ENCODE measurements around the gene TEK.

TEK gene

GRCh38 chr9:27108981-27109541 lies at the start of gene TEK:
TSS of gene TEK (plus strand) at chr9:27109225. CDS start at chr9:27109591, 366 bp downstream.
- Histone ChIP-seq H3K9me3 (ENCODE audit: insufficient read depth, low read depth, low read length) (no peaks in the 10 kb centered on the region), H3K9ac (ENCODE audit: low read depth, low read length, poor library complexity, severe bottlenecking) (no peak within 1 kb of the TSS), H3K9me2 (replicated peaks; ENCODE audit: low read depth, low read length) (no peaks in the 10 kb centered on the region), H2AFZ (ENCODE audit: low read length) (no peak within 1 kb of the TSS), H3K4me3 (ENCODE audit: low read length, poor library complexity, severe bottlenecking) (no peak within 1 kb of the TSS), H3K36me3 (ENCODE audit: insufficient read depth, low read length) (no peaks in the 10 kb centered on the region), H3K4me2 (ENCODE audit: low read depth, low read length, poor library complexity, severe bottlenecking) (no peak within 1 kb of the TSS), H3K27me3 (ENCODE audit: insufficient read depth, low read length, poor library complexity, severe bottlenecking) (no peaks in the 10 kb centered on the region), H3K79me2 (ENCODE audit: insufficient read depth, low read length) (no peaks in the 10 kb centered on the region), H4K20me1 (ENCODE audit: insufficient read depth, low read length, poor library complexity, severe bottlenecking) (no peaks in the 10 kb centered on the region), H3F3A (ENCODE audit: low read depth) (no peaks in the 10 kb centered on the region), H3K4me1 (ENCODE audit: insufficient read depth, low read length, poor library complexity, severe bottlenecking) (no peaks in the 10 kb centered on the region)
- TF ChIP-seq EZH2phosphoT487 (IDR thresholded peaks at IDR 0.05; ENCODE audit: borderline replicate concordance): no peak

GRCh38 chr9:27059412-27059811 lies 49.6 kb upstream of the TEK start:
- TF ChIP-seq CTCF (conservative IDR thresholded peaks at IDR 0.05; ENCODE audit: low read length) (no peak), EZH2phosphoT487 (IDR thresholded peaks at IDR 0.05; ENCODE audit: borderline replicate concordance) (no peak)
- H3K36me3 ChIP-seq (ENCODE audit: insufficient read depth, low read length): no peaks in the 10 kb centered on the region

GRCh38 chr9:27059907-27060306 lies 49.1 kb upstream of the TEK start:
- Histone ChIP-seq H3K36me3 (ENCODE audit: insufficient read depth, low read length) (no peaks in the 10 kb centered on the region), H2AFZ (ENCODE audit: low read length) (no peak overlapping the region), H3K9me3 (ENCODE audit: insufficient read depth, low read depth, low read length) (no peaks in the 10 kb centered on the region), H3K4me1 (ENCODE audit: insufficient read depth, low read length, poor library complexity, severe bottlenecking) (no peaks in the 10 kb centered on the region), H4K20me1 (ENCODE audit: insufficient read depth, low read length, poor library complexity, severe bottlenecking) (no peaks in the 10 kb centered on the region), H3K9me2 (replicated peaks; ENCODE audit: low read depth, low read length) (no peaks in the 10 kb centered on the region), H3K4me3 (ENCODE audit: low read length, poor library complexity, severe bottlenecking) (no peak overlapping the region), H3K9ac (ENCODE audit: low read depth, low read length, poor library complexity, severe bottlenecking) (no peak overlapping the region), H3K79me2 (ENCODE audit: insufficient read depth, low read length) (no peaks in the 10 kb centered on the region), H3K27me3 (ENCODE audit: insufficient read depth, low read length, poor library complexity, severe bottlenecking) (no peaks in the 10 kb centered on the region), H3F3A (ENCODE audit: low read depth) (no peaks in the 10 kb centered on the region), H3K4me2 (ENCODE audit: low read depth, low read length, poor library complexity, severe bottlenecking) (no peak overlapping the region)
- TF ChIP-seq EZH2phosphoT487 (IDR thresholded peaks at IDR 0.05; ENCODE audit: borderline replicate concordance) (no peak), CTCF (conservative IDR thresholded peaks at IDR 0.05; ENCODE audit: low read length) (no peak)

More at GRCh38 chr9:27059412-27059811, 49.6 kb upstream of the TEK start:
- no peaks in the 10 kb centered on the region for H3K9me2 ChIP-seq (replicated peaks; ENCODE audit: low read depth, low read length)
- H3K4me2 ChIP-seq (ENCODE audit: low read depth, low read length, poor library complexity, severe bottlenecking): no peak overlapping the region
- H3K9me3 ChIP-seq (ENCODE audit: insufficient read depth, low read depth, low read length): no peaks in the 10 kb centered on the region
- H2AFZ ChIP-seq (ENCODE audit: low read length): no peak overlapping the region
- H3K4me3 ChIP-seq (ENCODE audit: low read length, poor library complexity, severe bottlenecking): no peak overlapping the region
- no peaks in the 10 kb centered on the region for H3F3A ChIP-seq (ENCODE audit: low read depth)
- H3K9ac ChIP-seq (ENCODE audit: low read depth, low read length, poor library complexity, severe bottlenecking): no peak overlapping the region
- no peaks in the 10 kb centered on the region for H3K79me2 ChIP-seq (ENCODE audit: insufficient read depth, low read length)
- H4K20me1 ChIP-seq (ENCODE audit: insufficient read depth, low read length, poor library complexity, severe bottlenecking): no peaks in the 10 kb centered on the region
- no peaks in the 10 kb centered on the region for H3K4me1 ChIP-seq (ENCODE audit: insufficient read depth, low read length, poor library complexity, severe bottlenecking)
- no peaks in the 10 kb centered on the region for H3K27me3 ChIP-seq (ENCODE audit: insufficient read depth, low read length, poor library complexity, severe bottlenecking)

- Histone ChIP-seq H3K4me3 (ENCODE audit: low read length, poor library complexity, severe bottlenecking) (no peak overlapping the region), H3K9me2 (replicated peaks; ENCODE audit: low read depth, low read length) (no peaks in the 10 kb centered on the region), H3K4me2 (ENCODE audit: low read depth, low read length, poor library complexity, severe bottlenecking) (no peak overlapping the region), H3K4me1 (ENCODE audit: insufficient read depth, low read length, poor library complexity, severe bottlenecking) (no peaks in the 10 kb centered on the region), H3F3A (ENCODE audit: low read depth) (no peaks in the 10 kb centered on the region), H2AFZ (ENCODE audit: low read length) (no peak overlapping the region), H4K20me1 (ENCODE audit: insufficient read depth, low read length, poor library complexity, severe bottlenecking) (no peaks in the 10 kb centered on the region), H3K9ac (ENCODE audit: low read depth, low read length, poor library complexity, severe bottlenecking) (no peak overlapping the region), H3K79me2 (ENCODE audit: insufficient read depth, low read length) (no peaks in the 10 kb centered on the region), H3K36me3 (ENCODE audit: insufficient read depth, low read length) (no peaks in the 10 kb centered on the region), H3K27me3 (ENCODE audit: insufficient read depth, low read length, poor library complexity, severe bottlenecking) (no peaks in the 10 kb centered on the region), H3K9me3 (ENCODE audit: insufficient read depth, low read depth, low read length) (no peaks in the 10 kb centered on the region)
- no peak for TF ChIP-seq CTCF (conservative IDR thresholded peaks at IDR 0.05; ENCODE audit: low read length)
- no peak for TF ChIP-seq EZH2phosphoT487 (IDR thresholded peaks at IDR 0.05; ENCODE audit: borderline replicate concordance)
Measured at GRCh38 chr9:27065288-27065687, 43.7 kb upstream of the TEK start.

Measured in Loucy (cell line).